ENCODE results near the gene SPSB1.

- TF ChIP-seq POLR2A (IDR thresholded peaks at IDR 0.05) = no peak
- TF ChIP-seq CTCF (IDR thresholded peaks at IDR 0.05) = no peak
Observed at GRCh38 chr1:9356829-9357466, 64.3 kb downstream of the SPSB1 start.
